ENCODE measurements around the gene TMEM167A.

Gene TMEM167A

DNA sequence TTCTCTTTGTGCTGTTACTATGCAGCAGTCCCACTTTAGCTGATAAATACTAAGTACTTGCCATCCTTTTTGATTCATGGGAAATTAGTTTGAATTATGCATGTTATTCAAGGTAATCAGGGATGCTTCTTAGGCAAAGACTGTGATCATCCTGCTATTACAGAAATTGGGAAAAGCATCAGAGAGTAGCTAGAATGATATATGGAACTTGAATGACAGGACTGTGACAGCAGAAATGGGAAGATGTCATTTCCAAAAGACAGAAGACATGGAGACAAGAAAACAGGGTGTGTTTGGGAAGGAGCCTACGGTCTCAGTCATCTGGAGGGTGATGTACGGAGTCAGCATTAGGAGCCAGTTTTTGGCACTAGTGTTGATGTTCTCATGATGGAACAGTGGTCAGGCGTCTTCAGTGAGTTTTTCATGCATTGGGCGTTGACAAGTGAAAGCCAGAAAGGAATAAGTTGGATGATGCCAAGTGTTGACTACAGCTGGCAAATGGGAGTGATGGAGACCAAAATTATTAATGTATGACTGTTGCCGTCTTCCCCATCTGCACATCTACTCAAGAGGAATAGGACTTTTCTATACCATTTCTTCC is 70.4 kb downstream of the TMEM167A start:
- DNase-seq = no peak
- TF ChIP-seq GATA1 (IDR thresholded peaks at IDR 0.05; ENCODE audit: low read depth, low read length) (no peak), POLR2A (IDR thresholded peaks at IDR 0.05; ENCODE audit: low read length) (no peak)

DNA sequence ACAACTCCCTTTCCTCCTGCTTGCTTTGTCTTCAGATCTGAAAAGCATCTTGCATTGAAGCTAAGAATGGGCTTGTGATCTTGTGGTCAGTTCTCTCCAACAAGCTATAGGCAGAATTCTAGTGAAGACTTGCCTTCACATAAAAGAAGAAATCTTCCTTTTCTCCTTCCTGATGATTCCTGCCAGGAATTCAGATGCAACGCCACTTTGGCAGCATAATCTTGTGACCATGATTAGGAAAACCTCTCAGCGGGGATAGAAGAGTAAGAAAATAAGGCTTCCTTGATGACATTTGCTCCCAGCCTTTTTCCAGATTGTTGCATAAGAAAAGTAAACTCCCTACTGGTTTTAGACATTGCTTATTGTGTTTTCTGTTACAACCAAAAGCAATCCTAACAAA is 73.4 kb downstream of the TMEM167A start:
- no peak for TF ChIP-seq POLR2A (IDR thresholded peaks at IDR 0.05; ENCODE audit: low read length)
- no peak for TF ChIP-seq GATA1 (IDR thresholded peaks at IDR 0.05; ENCODE audit: low read depth, low read length)
- DNase-seq = no peak

Measured in erythroblast (primary cell).